HL-60 (cell line): ENCODE data around the gene MVD.

ENCODE experiments used
- DNase-seq, 2 experiments: peaks; one replicate each; pipeline ENCODE4 v3.0.0-alpha.2; 2010 to 2020; ENCODE audit warnings: low read depth in 1 of 2, low spot score in 1 of 2
- H3K27ac ChIP-seq: fragments of 250-450 bp; sonication (Bioruptor Pico); replicated peaks from 2 replicates; pipeline ENCODE4 v1.5.1; 2020; ENCODE audit warnings: mild to moderate bottlenecking, moderate library complexity
- H3K27me3 ChIP-seq: fragments of 250-450 bp; sonication (Bioruptor Pico); 2 replicates; pipeline ENCODE4 v1.5.1; 2021; ENCODE audit warnings: mild to moderate bottlenecking, moderate library complexity; ENCODE audit not compliant: insufficient read depth, poor library complexity, severe bottlenecking
- H3K4me3 ChIP-seq: replicated peaks from 2 replicates; pipeline ENCODE4 v1.5.1; 2011; ENCODE audit warnings: mild to moderate bottlenecking, control low read depth, low read length; ENCODE audit not compliant: insufficient read depth
- GABPA ChIP-seq: IDR thresholded peaks from 2 replicates; pipeline ENCODE4 v1.6.1; 2012; ENCODE audit warnings: low read depth
- POLR2AphosphoS5 ChIP-seq: IDR thresholded peaks from 2 replicates; pipeline ENCODE4 v1.6.1; 2012; ENCODE audit warnings: low read depth
- SPI1 ChIP-seq: IDR thresholded peaks from 2 replicates; pipeline ENCODE4 v1.6.1; 2012; ENCODE audit warnings: low read depth, mild to moderate bottlenecking, borderline replicate concordance
- TF ChIP-seq, protein P1 (sequence below): IDR thresholded peaks from 2 replicates; pipeline ENCODE4 v1.6.1; 2012; ENCODE audit warnings: low read depth; ENCODE audit not compliant: insufficient replicate concordance
- TF ChIP-seq, protein P2 (sequence below): IDR thresholded peaks from one replicate; pipeline ENCODE4 v1.5.1; 2011; ENCODE audit warnings: low read length, control low read depth, inconsistent platforms; ENCODE audit not compliant: insufficient read depth

Gene MVD

DNA sequence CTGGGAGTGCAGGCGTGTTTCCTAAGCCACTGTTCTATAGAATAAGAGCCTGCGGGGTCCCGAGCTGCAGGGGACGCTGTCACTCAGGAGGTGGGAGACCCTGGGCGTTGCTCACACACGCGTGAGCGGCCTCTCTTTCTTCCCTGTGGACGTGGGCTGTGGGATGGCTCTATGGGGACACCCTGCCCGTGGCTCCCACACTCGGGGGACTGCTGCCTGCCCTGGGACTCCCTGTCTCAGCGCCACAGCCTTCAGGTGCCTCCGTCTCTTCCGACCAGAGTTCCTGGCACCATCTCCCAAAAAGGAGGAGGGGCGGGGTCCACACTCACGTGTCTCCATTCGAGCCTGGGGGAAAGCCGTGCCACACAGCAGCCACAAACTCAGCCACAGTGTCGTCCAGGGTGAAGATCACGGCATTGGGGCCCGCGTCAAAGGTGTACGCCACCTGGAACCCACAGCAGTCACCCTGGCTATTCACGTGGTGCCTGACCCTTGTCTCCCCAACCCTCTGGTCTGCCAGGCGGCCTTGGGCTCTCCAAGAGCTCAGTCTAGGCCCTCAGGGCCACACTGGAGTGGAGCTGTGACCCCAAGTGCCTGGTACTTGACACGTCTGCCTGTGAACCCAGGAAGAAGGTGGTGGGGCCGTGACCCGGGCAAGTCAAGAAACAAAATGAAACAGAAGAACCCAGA lies 8.4 kb downstream of the MVD start:
- no peak overlapping the region for H3K27ac ChIP-seq
- TF ChIP-seq SPI1 = no peak
- TF ChIP-seq, protein P1, sequence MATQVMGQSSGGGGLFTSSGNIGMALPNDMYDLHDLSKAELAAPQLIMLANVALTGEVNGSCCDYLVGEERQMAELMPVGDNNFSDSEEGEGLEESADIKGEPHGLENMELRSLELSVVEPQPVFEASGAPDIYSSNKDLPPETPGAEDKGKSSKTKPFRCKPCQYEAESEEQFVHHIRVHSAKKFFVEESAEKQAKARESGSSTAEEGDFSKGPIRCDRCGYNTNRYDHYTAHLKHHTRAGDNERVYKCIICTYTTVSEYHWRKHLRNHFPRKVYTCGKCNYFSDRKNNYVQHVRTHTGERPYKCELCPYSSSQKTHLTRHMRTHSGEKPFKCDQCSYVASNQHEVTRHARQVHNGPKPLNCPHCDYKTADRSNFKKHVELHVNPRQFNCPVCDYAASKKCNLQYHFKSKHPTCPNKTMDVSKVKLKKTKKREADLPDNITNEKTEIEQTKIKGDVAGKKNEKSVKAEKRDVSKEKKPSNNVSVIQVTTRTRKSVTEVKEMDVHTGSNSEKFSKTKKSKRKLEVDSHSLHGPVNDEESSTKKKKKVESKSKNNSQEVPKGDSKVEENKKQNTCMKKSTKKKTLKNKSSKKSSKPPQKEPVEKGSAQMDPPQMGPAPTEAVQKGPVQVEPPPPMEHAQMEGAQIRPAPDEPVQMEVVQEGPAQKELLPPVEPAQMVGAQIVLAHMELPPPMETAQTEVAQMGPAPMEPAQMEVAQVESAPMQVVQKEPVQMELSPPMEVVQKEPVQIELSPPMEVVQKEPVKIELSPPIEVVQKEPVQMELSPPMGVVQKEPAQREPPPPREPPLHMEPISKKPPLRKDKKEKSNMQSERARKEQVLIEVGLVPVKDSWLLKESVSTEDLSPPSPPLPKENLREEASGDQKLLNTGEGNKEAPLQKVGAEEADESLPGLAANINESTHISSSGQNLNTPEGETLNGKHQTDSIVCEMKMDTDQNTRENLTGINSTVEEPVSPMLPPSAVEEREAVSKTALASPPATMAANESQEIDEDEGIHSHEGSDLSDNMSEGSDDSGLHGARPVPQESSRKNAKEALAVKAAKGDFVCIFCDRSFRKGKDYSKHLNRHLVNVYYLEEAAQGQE = no peak
- TF ChIP-seq POLR2AphosphoS5 = no peak
- TF ChIP-seq GABPA = no peak
- TF ChIP-seq, protein P2, sequence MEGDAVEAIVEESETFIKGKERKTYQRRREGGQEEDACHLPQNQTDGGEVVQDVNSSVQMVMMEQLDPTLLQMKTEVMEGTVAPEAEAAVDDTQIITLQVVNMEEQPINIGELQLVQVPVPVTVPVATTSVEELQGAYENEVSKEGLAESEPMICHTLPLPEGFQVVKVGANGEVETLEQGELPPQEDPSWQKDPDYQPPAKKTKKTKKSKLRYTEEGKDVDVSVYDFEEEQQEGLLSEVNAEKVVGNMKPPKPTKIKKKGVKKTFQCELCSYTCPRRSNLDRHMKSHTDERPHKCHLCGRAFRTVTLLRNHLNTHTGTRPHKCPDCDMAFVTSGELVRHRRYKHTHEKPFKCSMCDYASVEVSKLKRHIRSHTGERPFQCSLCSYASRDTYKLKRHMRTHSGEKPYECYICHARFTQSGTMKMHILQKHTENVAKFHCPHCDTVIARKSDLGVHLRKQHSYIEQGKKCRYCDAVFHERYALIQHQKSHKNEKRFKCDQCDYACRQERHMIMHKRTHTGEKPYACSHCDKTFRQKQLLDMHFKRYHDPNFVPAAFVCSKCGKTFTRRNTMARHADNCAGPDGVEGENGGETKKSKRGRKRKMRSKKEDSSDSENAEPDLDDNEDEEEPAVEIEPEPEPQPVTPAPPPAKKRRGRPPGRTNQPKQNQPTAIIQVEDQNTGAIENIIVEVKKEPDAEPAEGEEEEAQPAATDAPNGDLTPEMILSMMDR = no peak
- H3K4me3 ChIP-seq = no peak overlapping the region
- DNase-seq = no peak
- no peaks in the 10 kb centered on the region for H3K27me3 ChIP-seq

DNA sequence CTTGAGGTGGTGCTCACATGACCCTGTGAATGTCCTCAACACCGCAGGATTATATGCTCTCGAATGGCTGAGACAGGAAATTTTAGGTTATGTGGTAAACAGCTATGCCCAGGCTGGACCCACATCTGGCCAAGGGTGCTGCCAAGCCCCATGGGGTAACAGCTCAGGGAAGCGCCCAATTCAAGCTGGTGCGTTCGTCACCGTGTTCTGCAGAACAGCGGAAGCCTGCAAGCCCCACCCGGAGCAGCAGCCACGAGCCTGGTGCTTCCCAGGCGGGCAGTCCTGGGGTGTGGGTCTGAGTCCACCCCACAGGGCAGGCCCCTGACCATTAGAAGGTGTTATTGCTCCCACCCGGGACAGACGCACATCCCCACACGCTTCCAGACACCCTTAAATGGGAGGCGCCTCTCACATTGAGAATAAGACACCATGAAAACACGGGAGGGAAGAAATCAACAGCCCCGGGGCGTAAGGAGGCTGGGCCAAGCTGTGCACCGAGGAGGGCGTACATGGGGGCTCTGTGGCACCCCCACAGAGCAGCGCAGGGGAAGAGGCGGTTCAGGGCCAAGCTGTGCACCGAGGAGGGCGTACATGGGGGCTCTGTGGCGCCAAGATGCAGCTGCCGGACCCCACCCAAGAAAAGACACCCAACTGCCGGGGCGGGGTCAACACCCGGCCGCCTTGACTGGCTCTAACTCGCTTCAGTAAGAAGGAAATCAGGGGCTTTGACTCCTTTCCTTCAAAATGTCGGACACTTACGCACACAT lies 9.1 kb downstream of the MVD start:
- no peak for DNase-seq
- Histone ChIP-seq H3K27ac (no peak overlapping the region), H3K27me3 (no peaks in the 10 kb centered on the region), H3K4me3 (no peak overlapping the region)
- TF ChIP-seq, protein P2 = no peak
- TF ChIP-seq SPI1 (no peak), POLR2AphosphoS5 (no peak), GABPA (no peak)
- TF ChIP-seq, protein P1 = no peak

DNA sequence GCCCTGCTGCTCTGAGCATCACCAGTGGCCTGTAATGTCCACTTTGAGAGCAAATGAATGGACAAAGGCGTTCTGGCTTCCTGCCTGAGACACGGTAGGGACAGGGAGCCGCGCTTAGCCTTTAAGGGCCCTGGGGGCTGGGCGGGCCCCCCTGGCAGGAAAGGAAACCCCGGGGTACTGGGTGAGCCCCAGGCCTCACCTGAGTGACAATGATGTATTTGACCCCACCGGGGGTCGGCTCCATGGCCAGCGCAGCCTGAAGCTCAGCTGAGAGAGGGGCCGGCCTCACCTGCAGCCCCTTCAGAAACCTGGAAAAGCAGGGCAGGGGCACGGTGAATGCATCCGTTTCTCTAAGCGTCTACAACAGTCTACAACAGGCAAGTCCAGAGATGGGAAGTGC lies 9.8 kb downstream of the MVD start:
- TF ChIP-seq, protein P1 = no peak
- no peak for TF ChIP-seq SPI1
- no peak for TF ChIP-seq POLR2AphosphoS5
- TF ChIP-seq, protein P2 = no peak
- no peak for TF ChIP-seq GABPA
- Histone ChIP-seq H3K27me3 (no peaks in the 10 kb centered on the region), H3K27ac (no peak overlapping the region), H3K4me3 (no peak overlapping the region)
- DNase-seq = no peak
